Heart right ventricle (tissue), 16 donors: Measurements from ENCODE around the gene AKNAD1. TPM values are rescaled to one million over a fixed set of nuclear protein-coding genes. Genes with fewer than 3 reads are reported as not detected.

Experiments
- ATAC-seq, 8 donors: fragments of 200-7000 bp; cut with Tn5 transposase; one replicate each; pipeline ENCODE4 v1.9.1; 2020; ENCODE audit warnings: mild to moderate bottlenecking in 8 of 8, moderate library complexity in 8 of 8, moderate number of reproducible peaks in 1 of 8
- DNase-seq, 2 donors: peaks; one replicate each; pipeline ENCODE4 v3.0.0-alpha.2; 2020
- H3K27ac ChIP-seq, 10 donors: fragments of 200-600 bp; sonication (generic) in 2 of 10; one replicate each; pipeline versions ENCODE4 v1.5.0 to v1.8.0; 2020 to 2022; ENCODE audit warnings: mild to moderate bottlenecking in 3 of 10
- H3K27me3 ChIP-seq, 7 donors: fragments of 200-600 bp; one replicate each; pipeline ENCODE4 v1.8.0; 2021 to 2022; ENCODE audit warnings: mild to moderate bottlenecking in 2 of 7
- H3K36me3 ChIP-seq, 9 donors: fragments of 200-600 bp; sonication (generic) in 1 of 9; one replicate each; pipeline versions ENCODE4 v1.5.0 to v1.8.0; 2020 to 2022; ENCODE audit warnings: mild to moderate bottlenecking in 2 of 9
- H3K4me1 ChIP-seq, 9 donors: fragments of 200-600 bp; sonication (generic) in 1 of 9; one replicate each; pipeline versions ENCODE4 v1.5.0 to v1.8.0; 2020 to 2022; ENCODE audit warnings: mild to moderate bottlenecking in 4 of 9
- H3K4me3 ChIP-seq, 10 donors: fragments of 200-600 bp; sonication (generic) in 2 of 10; one replicate each; pipeline versions ENCODE4 v1.5.0 to v1.8.0; 2020 to 2022; ENCODE audit warnings: mild to moderate bottlenecking in 7 of 10, moderate library complexity in 2 of 10
- H3K9me3 ChIP-seq, 11 donors: fragments of 200-600 bp in 10 of 11; sonication (generic) in 2 of 11; one replicate each; pipeline versions ENCODE4 v1.5.0 to v1.8.0; 2013 to 2022; ENCODE audit warnings: mild to moderate bottlenecking in 2 of 11, control low read depth in 1 of 11, moderate library complexity in 1 of 11
- WGBS, 2 donors: extraction: QIAGEN DNeasy Blood & Tissue Kit; methylation state at CpG; one replicate each; pipeline ENCODE4 v1.1.7; 2013; ENCODE audit warnings: inconsistent platforms in 1 of 2; 5-methylcytosine and 5-hydroxymethylcytosine counted together
- intact Hi-C, 10 donors: fragments of 100-400 bp; cut with DNase I; formaldehyde crosslinking; loops; one replicate each; pipeline versions ENCODE4 v1.11.1 to v1.14.2; 2022
- polyA plus RNA-seq, 2 donors: library from polyadenylated mRNA; stranded (reverse); fragments of 200-250 nt; gene quantifications; one replicate each; pipeline ENCODE4 v1.2.3, GENCODE V29; 2013
- total RNA-seq, 10 donors: library from RNA; stranded (reverse); fragmentation: NEBNext Ultra II Directional in 3 of 10; extraction: Animal tissue kit (Norgen Biotek cat#: 25700) in 3 of 10; gene quantifications; one replicate each; pipeline versions ENCODE4 v1.2.1 to v1.2.4, GENCODE V29; 2021 to 2023
- TF ChIP-seq, protein P1 (sequence below), 9 donors: fragments of 200-600 bp; sonication (generic) in 2 of 9; IDR thresholded peaks; one replicate each; pipeline versions ENCODE4 v1.5.0 to v1.8.0; 2021 to 2022; ENCODE audit warnings: antibody characterized with exemption in 9 of 9, mild to moderate bottlenecking in 5 of 9, moderate library complexity in 1 of 9
- donor health status: Arrhythmogenic right ventricular cardiomyopathy.
- donor health status: ischemic (EF 13 %, LVEDD 7.1; RV severe dilation, severe dysfunction).
- donor health status: healthy with polysubstance abuse.
- donor health status: DM: no; HTN: yes; CAD: no.
- donor health status: DM: no; HTN: no; CAD: no.
- donor health status: ischemic (EF 25% LVEDD 6.9; RV normal size, moderate dysfunction).
- donor health status: ischemic (EF 25% LVEDD 5.7; RV mildly dilated, moderate dysfunction).
- donor health status: healthy.
- donor health status: DM: yes; HTN: yes; CAD: no.
- donor health status: Ischemic cardiomyopathy.
- donor health status: ischemic (EF 35%, LVEDD 5.7; RV mildly dilated, moderate dysfunction).
- donor health status: nonischemic (EF 11% LVEDD 7.7; RV severe dilation, severe dysfunction).
- donor health status: DM: yes; HTN: yes; CAD: no.
- donor health status: PGD.
- donor health status: ischemic (EF 29% LVEDD 5.4; RV normal size, mild dysfunction).
- donor health status: nonischemic (EF 23%, LVEDD 6.1; RV moderate dilation, normal function).

Gene AKNAD1
- total and polyA plus RNA-seq, 12 donors = 0.06 to 0.15 TPM; not detected in 10

- intact Hi-C loops = no loop called here
- ATAC-seq (no peak), DNase-seq (no peak)
- TF ChIP-seq, protein P1, sequence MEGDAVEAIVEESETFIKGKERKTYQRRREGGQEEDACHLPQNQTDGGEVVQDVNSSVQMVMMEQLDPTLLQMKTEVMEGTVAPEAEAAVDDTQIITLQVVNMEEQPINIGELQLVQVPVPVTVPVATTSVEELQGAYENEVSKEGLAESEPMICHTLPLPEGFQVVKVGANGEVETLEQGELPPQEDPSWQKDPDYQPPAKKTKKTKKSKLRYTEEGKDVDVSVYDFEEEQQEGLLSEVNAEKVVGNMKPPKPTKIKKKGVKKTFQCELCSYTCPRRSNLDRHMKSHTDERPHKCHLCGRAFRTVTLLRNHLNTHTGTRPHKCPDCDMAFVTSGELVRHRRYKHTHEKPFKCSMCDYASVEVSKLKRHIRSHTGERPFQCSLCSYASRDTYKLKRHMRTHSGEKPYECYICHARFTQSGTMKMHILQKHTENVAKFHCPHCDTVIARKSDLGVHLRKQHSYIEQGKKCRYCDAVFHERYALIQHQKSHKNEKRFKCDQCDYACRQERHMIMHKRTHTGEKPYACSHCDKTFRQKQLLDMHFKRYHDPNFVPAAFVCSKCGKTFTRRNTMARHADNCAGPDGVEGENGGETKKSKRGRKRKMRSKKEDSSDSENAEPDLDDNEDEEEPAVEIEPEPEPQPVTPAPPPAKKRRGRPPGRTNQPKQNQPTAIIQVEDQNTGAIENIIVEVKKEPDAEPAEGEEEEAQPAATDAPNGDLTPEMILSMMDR (IDR thresholded peaks at IDR 0.05) = no peak
- Histone ChIP-seq H3K4me3 (no peak overlapping the region), H3K27ac (no peak overlapping the region), H3K9me3 (no peaks in the 10 kb centered on the region), H3K4me1 (peaks cover 0 to 25% (median 0%) of the 10 kb centered on the region in 9 donors), H3K27me3 (peaks cover 0 to 2% (median 0%) of the 10 kb centered on the region in 7 donors), H3K36me3 (no peaks in the 10 kb centered on the region)
Measured at GRCh38 chr1:108848806-108849205, 8.1 kb downstream of the AKNAD1 start.

DNA sequence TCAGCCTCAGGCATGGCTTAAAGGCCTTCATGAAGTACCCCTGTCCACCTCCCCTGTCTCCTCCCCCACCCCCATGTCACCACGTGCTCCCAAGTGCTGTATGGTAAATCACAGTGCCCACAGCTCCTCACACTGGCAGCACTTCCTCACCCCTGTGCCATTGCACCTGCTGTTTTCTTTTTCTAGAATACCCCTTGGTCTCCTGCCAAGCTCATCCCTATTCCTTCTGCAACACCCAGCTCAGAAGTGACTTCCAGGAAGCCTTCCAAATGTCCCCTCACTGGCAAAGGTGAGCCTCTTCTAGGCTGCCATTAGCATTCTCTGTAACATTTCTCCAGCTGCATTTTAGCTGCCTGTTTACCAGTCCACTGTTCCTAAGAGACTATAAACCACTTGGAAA lies 9.4 kb downstream of the AKNAD1 start:
- peaks cover 0 to 14% (median 0%) of the 10 kb centered on the region in 9 donors for H3K4me1 ChIP-seq
- H3K27me3 ChIP-seq = peaks cover 0 to 2% (median 0%) of the 10 kb centered on the region in 7 donors
- no peaks in the 10 kb centered on the region for H3K9me3 ChIP-seq
- intact Hi-C loops = no loop called here
- H3K27ac ChIP-seq = no peak overlapping the region
- ATAC-seq = no peak
- no peak overlapping the region for H3K4me3 ChIP-seq
- TF ChIP-seq, protein P1 (IDR thresholded peaks at IDR 0.05) = no peak
- H3K36me3 ChIP-seq = no peaks in the 10 kb centered on the region
- no peak for DNase-seq
- WGBS, 2 donors = 69 to 81% methylated on average over 1 of the region's 1 CpG

GRCh38 chr1:108845991-108846390 lies 10.9 kb downstream of the AKNAD1 start:
- ATAC-seq (no peak), DNase-seq (no peak)
- H3K4me1 ChIP-seq = peaks cover 0 to 14% (median 0%) of the 10 kb centered on the region in 9 donors
- TF ChIP-seq, protein P1 (IDR thresholded peaks at IDR 0.05) = no peak
- intact Hi-C loops = no loop called here
- no peak overlapping the region for H3K4me3 ChIP-seq
- no peaks in the 10 kb centered on the region for H3K36me3 ChIP-seq
- peaks cover 0 to 2% (median 0%) of the 10 kb centered on the region in 7 donors for H3K27me3 ChIP-seq
- no peak overlapping the region for H3K27ac ChIP-seq
- no peaks in the 10 kb centered on the region for H3K9me3 ChIP-seq
- WGBS, 2 donors = 85 to 92% methylated on average over 6 of the region's 6 CpGs

DNA sequence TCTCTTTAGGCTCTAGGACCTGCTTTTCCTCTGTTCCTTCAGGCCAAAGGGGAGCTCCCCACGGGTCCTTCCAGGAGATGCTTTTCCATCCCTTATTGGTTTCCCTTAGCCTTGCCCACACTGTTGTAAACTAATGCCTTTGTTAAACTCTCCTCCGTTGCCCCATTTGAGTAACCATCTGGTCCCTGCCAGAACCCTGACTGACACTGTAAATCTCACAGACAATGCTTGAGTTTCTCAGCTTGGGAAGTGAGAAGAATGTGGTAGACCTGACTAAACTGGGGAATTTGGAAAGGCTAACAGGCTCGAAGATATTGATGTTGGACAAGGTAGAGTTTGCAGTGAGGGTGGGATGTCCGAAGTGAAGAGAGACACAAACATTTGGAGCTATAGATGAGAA lies 11.4 kb downstream of the AKNAD1 start:
- Histone ChIP-seq H3K36me3 (no peaks in the 10 kb centered on the region), H3K27me3 (peaks cover 0 to 2% (median 0%) of the 10 kb centered on the region in 7 donors), H3K4me1 (peaks cover 0 to 14% (median 0%) of the 10 kb centered on the region in 9 donors), H3K9me3 (no peaks in the 10 kb centered on the region), H3K27ac (no peak overlapping the region), H3K4me3 (no peak overlapping the region)
- DNase-seq = no peak
- WGBS, 2 donors = 81 to 84% methylated on average over 4 of the region's 4 CpGs
- no peak for ATAC-seq
- TF ChIP-seq, protein P1 (IDR thresholded peaks at IDR 0.05) = no peak
- intact Hi-C loops = no loop called here
